Subcutaneous adipose tissue (tissue), 4 donors: Measurements from ENCODE around the gene IL25. TPM values are rescaled to one million over a fixed set of nuclear protein-coding genes. Genes with fewer than 3 reads are reported as not detected.

Source experiments
- total RNA-seq, 4 donors: library from RNA; depleted of rRNA; stranded (reverse); fragments of >200 nt; gene quantifications; one replicate each; pipeline ENCODE4 v1.1.0, GENCODE V29; 2016
- TF ChIP-seq, protein P1 (sequence below): fragments of 450-650 bp; IDR thresholded peaks from one replicate; pipeline ENCODE4 v1.5.1; 2016; ENCODE audit warnings: low read depth, mild to moderate bottlenecking, control low read depth, antibody characterized with exemption, moderate library complexity

Gene IL25
- total RNA-seq, 4 donors from 2014 or later, result not detected

DNA sequence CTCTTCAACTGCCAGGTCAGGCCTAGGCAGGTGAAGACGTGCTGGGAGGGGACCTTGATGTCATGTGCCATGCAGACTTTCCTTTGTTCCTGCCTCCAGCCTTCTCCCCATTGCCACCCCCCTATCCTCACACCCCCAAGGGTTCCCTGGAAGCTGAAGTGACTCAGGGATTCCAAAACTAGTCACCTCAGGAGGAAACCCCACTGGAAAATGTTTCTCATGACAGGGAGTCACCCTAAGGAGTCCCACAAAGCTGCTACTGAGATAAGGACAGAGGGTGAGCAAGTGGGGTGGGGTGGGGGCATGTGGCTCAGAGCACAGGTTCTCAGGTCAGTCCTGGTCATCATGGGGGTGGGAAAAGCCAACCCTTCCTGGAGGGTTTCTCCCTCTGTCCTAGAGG lies 2.4 kb upstream of the IL25 start:
- TF ChIP-seq, protein P1, sequence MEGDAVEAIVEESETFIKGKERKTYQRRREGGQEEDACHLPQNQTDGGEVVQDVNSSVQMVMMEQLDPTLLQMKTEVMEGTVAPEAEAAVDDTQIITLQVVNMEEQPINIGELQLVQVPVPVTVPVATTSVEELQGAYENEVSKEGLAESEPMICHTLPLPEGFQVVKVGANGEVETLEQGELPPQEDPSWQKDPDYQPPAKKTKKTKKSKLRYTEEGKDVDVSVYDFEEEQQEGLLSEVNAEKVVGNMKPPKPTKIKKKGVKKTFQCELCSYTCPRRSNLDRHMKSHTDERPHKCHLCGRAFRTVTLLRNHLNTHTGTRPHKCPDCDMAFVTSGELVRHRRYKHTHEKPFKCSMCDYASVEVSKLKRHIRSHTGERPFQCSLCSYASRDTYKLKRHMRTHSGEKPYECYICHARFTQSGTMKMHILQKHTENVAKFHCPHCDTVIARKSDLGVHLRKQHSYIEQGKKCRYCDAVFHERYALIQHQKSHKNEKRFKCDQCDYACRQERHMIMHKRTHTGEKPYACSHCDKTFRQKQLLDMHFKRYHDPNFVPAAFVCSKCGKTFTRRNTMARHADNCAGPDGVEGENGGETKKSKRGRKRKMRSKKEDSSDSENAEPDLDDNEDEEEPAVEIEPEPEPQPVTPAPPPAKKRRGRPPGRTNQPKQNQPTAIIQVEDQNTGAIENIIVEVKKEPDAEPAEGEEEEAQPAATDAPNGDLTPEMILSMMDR, result no peak

DNA sequence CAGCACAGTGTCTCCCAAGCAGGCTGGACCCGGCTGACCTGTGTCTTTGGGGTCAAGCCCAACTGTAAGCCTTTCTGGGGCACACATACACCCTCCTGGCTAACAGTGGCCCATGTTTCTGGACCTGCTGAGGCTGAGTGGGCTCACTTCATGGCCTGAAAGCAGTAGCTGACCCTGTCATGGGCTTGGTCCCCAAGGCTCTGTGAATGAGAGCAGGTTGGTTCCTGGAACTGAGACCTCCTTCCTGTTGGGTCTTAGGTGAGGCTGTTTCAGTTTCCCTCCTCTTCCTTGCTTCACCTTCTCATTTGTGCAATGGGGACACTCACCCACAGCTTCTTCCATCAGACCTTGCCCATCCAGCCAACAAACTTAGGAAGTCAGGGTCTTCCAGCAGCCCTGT lies 744 bp upstream of the IL25 start:
- TF ChIP-seq, protein P1, result no peak

DNA sequence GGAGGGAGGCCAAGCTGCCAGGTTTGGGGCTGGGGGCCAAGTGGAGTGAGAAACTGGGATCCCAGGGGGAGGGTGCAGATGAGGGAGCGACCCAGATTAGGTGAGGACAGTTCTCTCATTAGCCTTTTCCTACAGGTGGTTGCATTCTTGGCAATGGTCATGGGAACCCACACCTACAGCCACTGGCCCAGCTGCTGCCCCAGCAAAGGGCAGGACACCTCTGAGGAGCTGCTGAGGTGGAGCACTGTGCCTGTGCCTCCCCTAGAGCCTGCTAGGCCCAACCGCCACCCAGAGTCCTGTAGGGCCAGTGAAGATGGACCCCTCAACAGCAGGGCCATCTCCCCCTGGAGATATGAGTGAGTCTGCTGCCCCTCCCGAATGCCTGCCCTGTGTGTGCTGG lies 432 bp downstream of the IL25 start:
- TF ChIP-seq, protein P1, result no peak

DNA sequence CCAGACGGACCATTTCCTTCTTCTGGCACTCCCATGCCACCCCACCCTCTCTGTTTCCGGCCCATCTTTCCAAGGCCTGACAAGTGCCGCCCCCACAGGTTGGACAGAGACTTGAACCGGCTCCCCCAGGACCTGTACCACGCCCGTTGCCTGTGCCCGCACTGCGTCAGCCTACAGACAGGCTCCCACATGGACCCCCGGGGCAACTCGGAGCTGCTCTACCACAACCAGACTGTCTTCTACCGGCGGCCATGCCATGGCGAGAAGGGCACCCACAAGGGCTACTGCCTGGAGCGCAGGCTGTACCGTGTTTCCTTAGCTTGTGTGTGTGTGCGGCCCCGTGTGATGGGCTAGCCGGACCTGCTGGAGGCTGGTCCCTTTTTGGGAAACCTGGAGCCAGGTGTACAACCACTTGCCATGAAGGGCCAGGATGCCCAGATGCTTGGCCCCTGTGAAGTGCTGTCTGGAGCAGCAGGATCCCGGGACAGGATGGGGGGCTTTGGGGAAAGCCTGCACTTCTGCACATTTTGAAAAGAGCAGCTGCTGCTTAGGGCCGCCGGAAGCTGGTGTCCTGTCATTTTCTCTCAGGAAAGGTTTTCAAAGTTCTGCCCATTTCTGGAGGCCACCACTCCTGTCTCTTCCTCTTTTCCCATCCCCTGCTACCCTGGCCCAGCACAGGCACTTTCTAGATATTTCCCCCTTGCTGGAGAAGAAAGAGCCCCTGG lies 3.1 kb downstream of the IL25 start:
- TF ChIP-seq, protein P1, result no peak

DNA sequence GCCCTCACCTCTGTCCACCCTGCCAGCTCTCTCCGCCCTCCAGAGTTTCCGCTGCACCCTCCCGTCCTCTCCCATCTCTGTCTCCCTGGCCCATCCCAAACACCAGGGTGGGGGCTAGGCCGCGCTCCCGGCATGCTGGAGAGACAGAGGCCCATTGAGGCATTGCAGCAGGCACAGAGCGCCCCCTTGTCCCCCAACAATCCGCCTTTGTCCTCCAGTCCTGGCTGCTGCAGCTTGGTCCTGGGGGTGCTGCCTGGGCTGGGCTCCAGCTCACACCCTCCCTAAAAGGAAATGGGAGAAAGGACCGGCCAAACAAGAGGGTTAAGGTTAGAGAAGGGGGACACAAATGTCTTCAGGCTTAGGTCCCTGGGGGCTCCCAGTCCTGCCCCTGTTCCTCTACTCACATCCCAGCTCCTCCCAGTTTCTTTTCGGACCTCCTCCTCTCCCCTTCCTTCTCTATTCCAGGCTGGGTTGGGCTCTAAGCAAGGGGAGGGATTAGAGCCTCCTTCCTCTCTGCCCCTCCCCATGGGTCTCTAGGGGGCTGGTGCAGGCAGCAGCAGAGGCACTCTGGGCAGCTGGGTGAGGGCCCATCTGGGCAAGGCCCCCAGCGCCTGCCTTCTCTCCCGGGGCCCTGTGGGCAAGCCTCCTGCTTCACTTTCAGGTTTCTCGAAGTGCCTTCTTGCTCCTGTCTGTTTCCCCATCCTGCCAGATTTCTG lies 4.0 kb downstream of the IL25 start, which contains the start of gene CMTM5:
CMTM5 (plus strand) TSS at position 565 of the 716 bp plus-strand sequence. CDS start 206 bp downstream, outside the sequence.
- TF ChIP-seq, protein P1, result no peak

DNA sequence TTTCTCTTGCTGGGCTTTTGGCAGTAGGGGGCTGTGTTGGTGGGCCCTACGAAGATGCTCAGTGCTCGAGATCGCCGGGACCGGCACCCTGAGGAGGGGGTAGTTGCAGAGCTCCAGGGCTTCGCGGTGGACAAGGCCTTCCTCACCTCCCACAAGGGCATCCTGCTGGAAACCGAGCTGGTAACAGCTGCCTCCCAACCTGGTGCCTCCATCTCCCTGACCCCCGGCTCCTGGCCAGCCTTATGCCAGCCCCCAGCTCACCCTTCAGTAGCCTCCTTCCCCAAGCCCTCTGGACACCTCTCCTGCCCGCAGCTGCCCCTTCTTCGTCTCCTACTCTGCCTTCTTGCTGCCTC lies 4.6 kb downstream of the IL25 start:
- TF ChIP-seq, protein P1, result no peak
